Urothelium cell line (cell line): Measurements from ENCODE around the gene RSRC1.
"Not testable (repeated sequence)": the region's sequence is repeated elsewhere in the genome, so short reads cannot be mapped to it uniquely, and the experiment has no call there.

Experiments
- DNase-seq: peaks from one replicate; pipeline ENCODE4 v3.0.0; 2011; ENCODE audit warnings: low spot score, mixed read lengths
- FAIRE-seq: peaks from 2 replicates; lab custom pipeline; 2011; peaks lifted over from hg19 to GRCh38; lab: Jason Lieb, UNC

RSRC1 gene

DNA sequence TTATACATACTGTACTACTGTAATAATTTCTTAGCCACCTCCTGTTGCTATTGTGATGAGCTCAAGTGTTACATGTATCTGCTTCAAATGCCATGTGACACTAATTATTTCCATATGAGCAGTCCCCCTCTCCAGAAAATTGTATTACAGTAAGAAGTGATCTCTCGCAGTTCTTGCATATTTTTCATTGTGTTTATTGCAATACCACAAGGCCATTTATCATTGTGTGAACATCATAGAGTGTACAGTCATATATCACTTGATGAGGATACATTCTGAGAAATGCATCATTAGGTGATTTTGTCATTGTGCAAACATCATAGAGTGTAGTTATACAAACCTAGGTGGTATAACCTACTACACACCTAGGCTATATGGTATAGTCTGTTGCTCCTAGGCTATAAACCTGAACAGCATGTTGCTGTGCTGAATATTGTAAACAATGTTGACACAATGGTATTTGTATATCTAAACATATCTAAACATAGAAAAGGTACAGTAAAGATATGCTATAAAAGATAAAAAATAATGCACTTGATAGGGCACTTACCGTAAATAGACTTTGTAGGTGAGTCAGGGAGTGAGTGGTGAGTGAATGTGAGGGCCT is 271.5 kb downstream of the RSRC1 start:
- no peak for FAIRE-seq
- DNase-seq: no peak

DNA sequence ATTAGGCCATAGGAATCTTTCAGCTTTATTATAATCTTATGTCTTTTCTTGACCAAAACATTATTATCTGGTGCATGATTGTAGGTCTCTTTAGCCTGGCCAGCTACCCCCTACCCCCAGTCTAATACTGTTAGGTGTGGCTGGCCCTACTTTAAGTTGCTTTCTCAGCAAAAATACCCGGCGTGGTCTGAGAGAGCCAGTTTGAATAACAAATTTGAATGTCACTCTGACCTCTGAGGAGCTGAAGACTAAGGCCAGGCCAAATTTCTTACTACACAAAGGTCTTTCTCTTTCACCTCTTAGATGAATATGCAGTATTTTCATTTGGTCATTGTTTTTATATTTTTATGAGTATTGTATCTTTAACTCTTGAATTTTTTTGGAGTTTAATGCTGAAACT is 272.6 kb downstream of the RSRC1 start:
- DNase-seq: no peak
- FAIRE-seq: no peak

DNA sequence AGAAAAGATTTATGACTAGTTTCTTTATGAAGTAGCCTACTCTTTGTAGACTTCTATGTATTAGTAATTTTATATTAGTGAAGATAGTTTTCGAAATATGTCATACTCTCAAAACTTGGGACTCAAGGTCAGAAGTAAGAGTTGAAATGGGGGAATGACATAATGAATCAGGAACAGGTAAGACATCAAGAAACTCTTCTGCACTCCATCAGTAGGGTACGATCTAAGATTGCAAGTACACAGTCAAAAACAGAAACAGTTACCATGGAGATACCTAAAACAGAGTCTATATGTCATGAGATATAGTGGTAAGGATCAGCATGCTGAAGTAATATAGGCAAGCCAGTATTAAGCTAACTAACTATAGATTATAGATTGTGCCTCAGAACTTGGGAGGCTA is 274.1 kb downstream of the RSRC1 start:
- FAIRE-seq: no peak
- DNase-seq: no peak

DNA sequence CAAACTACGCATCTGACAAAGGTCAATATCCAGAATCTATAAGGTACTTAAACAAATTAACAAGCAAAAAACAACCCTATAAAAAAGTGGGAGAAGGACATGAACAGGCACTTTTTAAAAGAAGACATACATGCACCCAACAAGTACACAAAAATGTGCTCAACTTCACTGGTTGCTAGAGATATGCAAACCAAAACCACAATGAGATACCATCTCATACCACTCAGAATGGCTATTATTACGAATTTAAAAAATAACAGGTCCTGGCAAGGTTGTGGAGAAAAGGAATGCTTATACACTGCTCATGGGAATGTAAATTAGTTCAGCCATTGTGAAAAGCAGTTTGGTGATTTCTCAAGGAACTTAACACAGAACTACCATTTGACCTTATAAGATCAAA is 285.5 kb downstream of the RSRC1 start:
- DNase-seq: no peak

DNA sequence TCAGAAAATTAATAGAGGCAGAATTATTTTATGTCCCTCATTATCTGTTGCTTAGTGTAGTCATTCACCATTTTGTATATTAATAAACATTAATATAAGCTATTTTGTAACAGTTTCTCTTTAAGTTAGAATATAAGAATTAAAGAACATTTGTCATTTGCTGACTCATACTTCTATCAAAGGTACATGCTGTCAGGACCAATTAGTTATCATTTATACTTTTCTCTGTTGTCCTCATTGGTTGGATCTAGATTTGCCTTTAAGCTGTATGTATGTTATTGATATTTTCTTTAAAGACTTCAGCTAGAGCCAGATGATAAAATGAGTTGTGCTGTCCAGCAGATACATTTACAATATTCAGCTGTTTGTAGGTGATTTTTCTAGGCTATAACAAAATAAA is 292.7 kb downstream of the RSRC1 start:
- FAIRE-seq (no peak), DNase-seq (no peak)

More for the DNA sequence above, 285.5 kb downstream of the RSRC1 start:
- FAIRE-seq: no peak

DNA sequence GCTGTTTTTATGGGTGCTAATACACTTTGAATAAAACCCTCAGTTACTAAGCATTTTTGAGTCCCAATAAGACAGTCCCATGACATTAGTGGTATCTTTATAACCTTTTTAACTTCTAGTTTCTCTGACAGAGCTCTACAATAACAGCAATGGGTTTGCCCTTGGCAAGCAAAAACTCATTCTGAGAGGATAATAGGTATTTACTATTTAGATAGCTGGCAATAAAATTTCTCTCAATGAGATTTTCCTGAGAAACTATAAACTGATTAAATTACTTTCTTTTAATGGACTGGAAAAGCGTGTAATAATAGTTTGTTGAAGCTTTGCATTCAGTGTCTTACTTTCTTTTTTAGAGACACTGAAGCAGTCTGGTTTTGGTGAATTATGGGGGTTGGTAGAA is 293.1 kb downstream of the RSRC1 start:
- DNase-seq (no peak), FAIRE-seq (no peak)

DNA sequence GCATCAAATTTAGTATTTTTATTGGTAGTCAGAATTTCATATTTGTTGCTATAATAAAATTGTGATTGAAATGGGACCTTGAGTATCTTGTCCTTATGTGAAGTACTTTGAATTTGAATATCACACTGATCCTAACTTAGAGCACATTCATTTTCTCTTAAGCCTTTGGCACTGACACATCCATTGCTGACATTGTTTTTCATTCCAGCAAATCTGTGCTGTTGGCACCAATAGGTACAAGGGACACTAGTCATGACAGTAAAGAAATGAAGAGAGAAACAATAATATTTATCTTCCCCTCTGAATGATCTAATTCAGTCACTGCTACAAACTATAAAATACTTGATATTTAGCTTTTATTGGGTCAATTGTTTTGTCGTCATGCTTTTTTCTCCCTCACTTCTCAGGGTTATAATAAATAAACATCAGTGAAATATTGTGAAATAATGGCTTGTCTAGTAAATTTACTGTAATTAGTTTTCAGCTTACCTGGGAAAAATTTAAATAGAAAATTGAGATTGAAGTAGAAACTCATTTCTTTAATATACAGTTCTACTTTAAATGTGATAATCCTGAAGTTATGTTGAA is 294.3 kb downstream of the RSRC1 start:
- FAIRE-seq: no peak
- DNase-seq: no peak

DNA sequence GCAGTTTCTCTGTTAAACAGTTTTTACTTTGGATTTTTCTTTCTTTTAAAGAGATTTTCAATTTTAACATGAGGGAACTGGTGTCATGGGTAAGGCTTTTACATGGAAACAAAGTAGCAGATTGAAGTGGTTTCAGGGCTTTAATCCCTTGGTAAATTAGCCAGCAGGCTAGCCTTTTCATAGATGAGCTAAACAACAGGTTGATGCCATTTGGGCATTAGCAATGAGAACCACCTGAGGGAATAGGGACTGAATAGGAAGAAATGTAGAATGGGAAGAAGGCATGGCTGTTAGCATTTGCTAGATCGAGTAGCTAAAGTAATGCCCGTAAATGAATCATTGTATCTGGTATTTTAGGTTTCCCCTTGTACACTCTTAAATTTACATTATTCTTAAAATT is 295.6 kb downstream of the RSRC1 start:
- DNase-seq (no peak), FAIRE-seq (no peak)

DNA sequence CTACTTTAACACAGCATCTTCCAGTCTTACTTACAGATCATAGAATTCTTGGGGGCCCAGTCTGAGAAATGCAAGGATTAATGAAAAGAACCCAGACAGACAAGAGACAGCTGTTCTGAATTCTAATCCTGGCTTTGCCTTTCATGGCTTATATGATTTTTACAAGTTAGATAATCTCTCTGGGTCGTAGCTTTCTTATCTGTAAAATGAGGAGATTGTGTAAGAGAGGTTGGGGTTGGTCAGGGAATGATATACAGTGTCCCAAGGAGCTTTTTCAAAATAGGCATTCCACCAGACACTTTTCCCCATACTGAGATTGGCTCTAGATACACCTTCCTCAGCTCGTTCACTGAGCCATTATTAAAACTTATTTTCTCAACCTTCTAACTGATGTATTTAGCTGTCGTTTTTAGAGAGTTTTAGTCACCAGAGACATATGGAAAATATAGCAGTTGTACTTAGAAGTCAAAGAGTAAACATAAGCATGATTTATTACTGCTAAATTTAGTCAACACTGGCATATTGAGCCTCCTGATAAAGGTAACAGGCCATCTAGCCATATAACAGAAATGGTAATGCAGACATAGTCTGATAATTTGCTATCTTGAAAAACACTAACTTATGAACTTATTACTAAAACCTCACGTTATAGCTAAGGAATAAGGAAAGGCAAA is 298.1 kb downstream of the RSRC1 start:
- FAIRE-seq (no peak), DNase-seq (no peak)

DNA sequence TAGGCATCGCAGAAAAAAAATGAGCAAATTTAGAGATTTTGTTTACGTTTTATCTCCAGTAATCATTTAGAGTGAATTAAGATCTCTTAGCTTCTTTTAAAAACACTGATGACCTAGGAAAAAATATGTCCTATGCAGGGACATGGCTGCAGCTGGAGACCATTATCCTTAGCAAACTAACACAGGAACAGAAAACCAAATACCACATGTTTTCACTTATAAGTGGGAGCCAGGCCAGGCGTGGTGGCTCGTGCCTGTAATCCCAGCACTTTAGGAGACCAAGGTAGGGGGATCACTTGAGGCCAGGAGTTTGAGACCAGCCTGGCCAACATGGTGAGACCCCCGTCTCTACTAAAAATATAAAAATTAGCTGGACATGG is 298.6 kb downstream of the RSRC1 start:
- DNase-seq, FAIRE-seq: not testable (repeated sequence)

DNA sequence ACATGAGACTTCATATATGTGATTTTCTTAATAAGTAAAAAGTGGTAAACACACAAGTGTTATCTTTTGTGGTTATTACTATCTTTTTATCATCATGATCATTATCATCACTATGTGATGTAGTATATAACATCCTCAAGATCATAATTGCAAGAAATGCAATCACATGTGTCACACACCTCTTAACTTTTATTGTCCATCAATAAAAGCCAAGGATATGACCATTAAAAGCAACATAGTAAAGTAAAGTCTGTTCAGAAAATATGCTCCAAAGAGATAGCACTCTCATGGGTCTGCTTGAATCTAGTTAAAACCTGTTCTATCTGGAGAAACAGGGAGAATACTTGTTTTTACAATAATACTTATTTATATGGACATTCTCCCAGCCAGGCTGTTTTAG is 308.1 kb downstream of the RSRC1 start:
- no peak for FAIRE-seq
- no peak for DNase-seq

DNA sequence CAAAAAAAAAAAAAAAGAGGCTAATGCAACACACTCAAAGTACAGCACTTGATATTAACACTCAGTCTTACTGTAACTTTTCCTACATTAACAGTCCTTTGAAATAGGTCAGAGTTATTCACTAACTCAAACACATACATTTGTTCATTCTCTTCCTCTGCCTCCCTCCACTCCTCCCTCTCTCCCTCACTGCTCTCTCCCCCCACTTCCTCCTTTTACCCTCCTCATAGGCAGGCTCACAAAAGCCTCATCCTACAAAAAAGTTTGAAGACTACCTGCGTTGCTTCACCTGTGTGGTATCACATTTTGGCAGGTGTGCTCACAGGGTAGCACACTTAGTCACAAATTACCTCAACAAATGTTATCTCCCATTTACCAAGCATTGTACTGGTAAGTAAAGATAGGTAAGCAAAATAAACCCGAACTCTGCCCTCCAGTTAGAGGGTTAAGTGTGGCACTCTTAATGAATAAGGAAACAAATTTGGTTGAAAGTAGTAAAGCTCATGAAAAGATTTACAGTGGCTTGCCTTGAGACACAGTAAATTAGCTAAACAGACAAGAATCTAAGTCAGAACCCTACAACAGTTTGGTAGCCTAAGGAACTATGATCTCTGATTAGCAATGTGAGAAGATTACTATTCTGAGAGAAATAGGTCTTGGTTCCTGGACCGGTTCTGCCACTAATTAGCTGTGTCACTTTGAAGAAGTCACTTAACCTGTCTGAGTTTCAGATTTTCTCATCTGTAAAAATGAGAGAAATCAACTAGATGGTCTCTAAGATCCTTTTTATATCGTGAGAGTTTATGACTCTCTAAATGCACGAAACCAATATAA is 310.1 kb downstream of the RSRC1 start:
- FAIRE-seq (no peak), DNase-seq (no peak)

DNA sequence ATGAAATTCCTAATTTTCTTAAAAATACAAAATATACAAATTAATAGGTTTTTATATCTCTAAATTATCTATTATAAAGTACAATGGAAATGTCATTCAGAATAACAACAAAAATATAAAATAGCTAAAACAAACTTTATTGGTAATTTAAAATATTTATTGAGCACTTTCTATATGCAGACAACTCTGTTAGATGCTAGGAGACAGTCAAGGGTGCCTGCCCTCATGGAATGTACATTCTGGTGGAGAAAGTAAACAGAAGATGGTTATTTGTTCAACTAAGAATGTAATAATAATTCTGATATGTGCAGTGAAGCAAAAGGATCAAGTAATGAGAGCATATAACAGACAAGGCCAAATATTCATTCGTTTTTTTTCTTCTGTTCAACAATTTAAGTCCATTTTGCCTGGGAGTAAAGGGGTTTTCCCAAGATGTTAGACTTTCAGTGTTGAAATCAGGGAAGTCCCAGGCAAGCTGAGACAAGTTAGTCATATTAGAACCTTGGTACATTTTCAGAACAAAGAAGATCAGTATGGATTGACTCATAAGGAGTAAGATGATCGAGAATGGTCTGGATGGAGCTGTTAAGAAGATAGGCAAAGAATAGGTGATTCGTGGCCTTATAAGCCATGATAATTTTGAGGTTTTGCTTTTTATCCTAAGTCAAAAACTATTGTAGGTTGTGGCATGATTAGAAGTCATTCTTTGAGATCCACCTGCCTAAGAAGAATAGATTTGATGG is 310.9 kb downstream of the RSRC1 start:
- DNase-seq (no peak), FAIRE-seq (no peak)

DNA sequence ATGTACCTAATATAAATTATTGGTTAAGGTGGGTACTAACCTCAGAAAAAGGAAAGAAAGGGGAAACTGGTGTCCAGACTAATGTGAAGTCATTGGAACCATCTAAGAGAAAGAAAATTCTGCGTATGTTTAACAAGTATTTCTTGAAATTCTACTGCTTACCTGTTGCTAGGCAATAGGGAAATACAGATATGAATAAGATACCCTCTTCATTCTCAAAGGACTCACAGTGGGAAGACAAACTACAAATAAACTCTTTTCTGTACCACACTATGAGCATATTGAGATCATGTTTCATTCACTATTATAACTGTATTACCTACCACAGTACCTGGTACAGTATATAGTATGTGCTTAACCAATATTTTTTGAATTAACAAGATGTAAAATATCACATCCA is 320.6 kb downstream of the RSRC1 start:
- no peak for FAIRE-seq
- DNase-seq: no peak

DNA sequence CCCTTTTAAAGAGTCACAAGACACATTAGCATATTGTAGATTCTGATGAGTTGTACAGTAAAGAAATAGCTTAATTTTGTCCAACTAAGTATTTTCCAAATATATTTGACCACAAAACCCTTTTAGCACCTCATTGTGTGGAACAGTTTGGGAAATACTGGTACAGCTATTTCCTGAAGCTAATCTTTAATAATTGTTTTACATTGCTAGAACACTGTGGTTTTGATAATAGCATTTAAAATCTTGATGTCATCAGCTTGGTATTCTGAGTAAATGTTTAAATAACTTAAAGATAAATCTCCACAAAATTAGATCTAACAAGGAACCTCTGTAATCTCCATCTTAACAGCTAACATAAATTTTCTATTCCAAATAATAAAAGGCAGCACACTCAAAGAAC is 321.1 kb downstream of the RSRC1 start:
- DNase-seq (no peak), FAIRE-seq (no peak)

DNA sequence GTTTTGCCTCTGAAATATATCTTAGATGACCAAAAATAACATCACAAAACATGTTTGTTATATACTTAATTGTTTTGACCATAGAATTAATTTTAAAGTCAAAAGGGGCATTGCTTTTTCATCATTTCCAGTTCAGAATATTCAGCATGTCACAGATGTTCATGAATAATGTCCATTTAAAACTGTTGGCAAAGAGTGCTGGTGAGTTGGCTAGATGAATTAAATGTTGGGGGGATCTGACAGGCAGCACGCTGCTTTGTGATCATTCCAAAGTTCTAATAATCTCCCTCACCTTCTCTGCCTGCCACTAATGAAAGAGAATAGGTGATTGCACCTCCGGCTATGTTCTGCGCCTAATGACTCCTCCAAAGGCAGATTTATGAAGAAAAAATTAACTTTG is 321.9 kb downstream of the RSRC1 start:
- no peak for FAIRE-seq
- DNase-seq: no peak

DNA sequence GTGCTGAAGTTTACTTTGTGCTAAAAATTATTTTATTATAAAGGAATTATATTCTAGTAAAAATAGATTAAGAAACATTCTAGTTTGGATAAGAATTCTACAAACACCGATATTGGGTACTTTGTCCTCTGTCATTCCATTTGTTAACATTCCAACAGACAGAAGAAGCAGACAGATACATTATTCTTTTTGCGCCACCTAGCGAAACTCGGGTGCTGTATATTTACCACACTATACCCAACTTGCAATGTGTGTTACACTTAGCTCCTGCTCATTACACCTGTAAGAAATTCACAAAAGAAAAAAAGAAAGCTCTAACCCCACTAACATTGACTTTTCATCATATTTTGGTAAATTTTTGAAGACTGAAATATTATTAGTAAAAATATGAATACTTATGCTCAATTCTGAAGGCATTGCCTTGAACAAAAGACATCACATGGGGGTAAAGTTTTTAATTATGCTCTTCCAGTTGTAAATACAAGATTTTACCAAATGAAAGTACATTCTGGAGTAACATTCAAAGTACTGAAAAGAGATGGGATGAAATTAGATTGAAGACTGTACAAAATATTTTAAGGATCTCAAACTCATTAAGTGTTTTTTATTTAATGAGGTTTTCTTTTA is 324.6 kb downstream of the RSRC1 start:
- DNase-seq: peak; percentile 9
- no peak for FAIRE-seq

DNA sequence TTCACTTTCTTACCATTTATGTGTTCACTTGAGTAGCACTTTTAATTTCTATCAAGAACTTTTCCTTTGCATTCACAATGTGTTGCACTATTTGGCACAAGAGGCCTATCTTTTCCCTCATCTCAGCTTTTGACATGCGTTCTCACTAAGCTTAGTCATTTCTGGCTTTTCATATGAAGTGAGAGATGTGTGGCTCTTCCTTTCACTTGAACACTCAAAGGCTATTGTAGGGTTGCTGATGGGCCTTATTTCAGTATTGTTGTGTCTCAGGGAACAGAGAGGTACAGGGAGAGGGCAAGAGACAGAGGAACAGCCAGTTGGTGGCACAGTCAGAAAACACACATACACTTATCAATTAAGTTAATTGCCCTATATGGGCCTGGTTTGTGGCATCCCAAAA is 333.7 kb downstream of the RSRC1 start:
- FAIRE-seq: no peak
- no peak for DNase-seq

DNA sequence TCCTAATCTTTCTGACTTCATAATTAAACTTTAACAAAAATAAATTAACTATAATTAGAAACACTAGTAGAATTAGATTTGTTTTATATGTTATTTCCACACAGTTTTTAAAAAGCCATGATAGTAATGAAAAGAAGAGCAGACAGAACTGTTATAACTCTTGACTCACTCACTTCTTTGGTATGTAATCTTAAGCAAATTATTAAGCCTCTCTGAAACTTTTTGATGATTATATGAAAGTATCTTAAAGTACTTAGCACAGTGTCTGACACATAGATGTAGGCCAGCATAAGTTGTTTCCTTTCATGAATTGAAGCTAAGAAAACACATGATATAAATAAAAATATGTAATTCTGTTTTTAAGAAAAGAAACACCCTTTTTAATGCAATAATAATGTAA is 337.5 kb downstream of the RSRC1 start:
- DNase-seq (no peak), FAIRE-seq (no peak)

DNA sequence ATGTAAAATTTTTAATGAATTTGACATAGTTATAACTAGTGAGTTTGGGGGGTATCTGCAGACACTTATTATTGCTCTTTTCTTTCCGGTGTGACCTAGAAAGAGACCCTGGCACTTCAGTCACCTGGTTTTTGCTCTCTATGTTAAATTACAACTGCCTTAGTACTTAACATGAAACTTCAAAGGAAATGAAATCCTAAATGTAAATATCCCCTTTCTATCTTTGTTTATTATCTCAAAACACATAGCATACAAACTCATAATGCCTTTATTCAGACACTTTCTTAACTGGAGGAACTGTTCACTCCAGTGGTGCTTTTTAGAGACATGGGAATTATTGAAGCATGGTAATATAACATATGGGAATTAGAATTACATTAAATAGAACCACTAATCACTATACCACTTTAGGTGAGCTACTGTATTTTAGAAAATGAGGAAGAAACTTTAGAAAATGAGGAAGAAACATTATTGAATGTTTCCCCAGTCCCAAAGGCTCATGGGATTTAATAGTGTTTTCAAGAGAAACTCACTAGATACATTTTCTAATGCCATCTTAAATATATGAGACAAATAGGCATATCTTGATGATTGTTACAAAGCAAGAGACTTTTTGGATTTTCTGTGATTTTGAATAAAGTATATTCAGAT is 341.6 kb downstream of the RSRC1 start:
- no peak for FAIRE-seq
- no peak for DNase-seq
